Transverse colon (tissue), 4 donors: Measurements from ENCODE around the gene RSPH9. TPM values are rescaled to one million over a fixed set of nuclear protein-coding genes. Genes with fewer than 3 reads are reported as not detected.

Source experiments
- DNase-seq: peaks from one replicate; pipeline ENCODE4 v3.0.0-alpha.2; 2019
- H3K27ac ChIP-seq, 4 donors: fragments of 200-600 bp; sonication (generic); 2 replicates each; pipeline ENCODE4 v1.5.1; 2016 to 2018; ENCODE audit warnings: inconsistent platforms in 4 of 4
- H3K27me3 ChIP-seq: fragments of 200-600 bp; sonication (generic); 2 replicates; pipeline ENCODE4 v1.5.1; 2017; ENCODE audit warnings: inconsistent platforms
- H3K36me3 ChIP-seq, 4 donors: fragments of 200-600 bp; sonication (generic); 2 replicates each; pipeline ENCODE4 v1.5.1; 2017 to 2019; ENCODE audit warnings: inconsistent platforms in 4 of 4
- H3K4me1 ChIP-seq, 4 donors: fragments of 200-600 bp; sonication (generic); 2 replicates each; pipeline ENCODE4 v1.5.1; 2017 to 2020; ENCODE audit warnings: inconsistent platforms in 4 of 4
- H3K4me3 ChIP-seq, 4 donors: fragments of 200-600 bp; sonication (generic); 1 replicate in 1 of 4; 2 replicates in 3 of 4; pipeline versions ENCODE4 v1.5.1 to v1.6.1; 2017 to 2019; ENCODE audit warnings: inconsistent platforms in 4 of 4
- H3K9me3 ChIP-seq, 2 donors: fragments of 200-600 bp; sonication (generic); 2 replicates each; pipeline ENCODE4 v1.5.1; 2017 to 2019; ENCODE audit warnings: inconsistent platforms in 2 of 2
- CTCF ChIP-seq, 5 experiments: fragments of 200-600 bp in 3 of 5; fragments of 450-650 bp in 2 of 5; sonication (generic) in 3 of 5; IDR thresholded peaks; 1 replicate in 2 of 5; 2 replicates in 3 of 5; pipeline ENCODE4 v1.5.1; 2016 to 2017; ENCODE audit warnings: antibody characterized with exemption in 5 of 5, inconsistent platforms in 3 of 5, mild to moderate bottlenecking in 2 of 5, moderate library complexity in 1 of 5
- EP300 ChIP-seq: sonication (generic); formaldehyde crosslinking; IDR thresholded peaks from one replicate; pipeline ENCODE4 v1.6.1; 2017; ENCODE audit warnings: antibody characterized with exemption, low read depth
- POLR2A ChIP-seq: fragments of 450-650 bp; IDR thresholded peaks from one replicate; pipeline ENCODE4 v1.6.1; 2016; ENCODE audit warnings: antibody characterized with exemption, mild to moderate bottlenecking, moderate library complexity
- POLR2AphosphoS5 ChIP-seq, 3 donors: sonication (generic); formaldehyde crosslinking; IDR thresholded peaks; one replicate each; pipeline ENCODE4 v1.6.1; 2016; ENCODE audit warnings: antibody characterized with exemption in 3 of 3
- WGBS, 2 donors: methylation state at CpG; one replicate each; pipeline ENCODE4 v1.1.5; 2018; ENCODE audit warnings: low coverage in 1 of 2; 5-methylcytosine and 5-hydroxymethylcytosine counted together
- in situ Hi-C, 4 donors: fragments of 200-750 bp; cut with MboI; loops; one replicate each; pipeline versions ENCODE4 v1.15.0 to v1.15.1; 2017; ENCODE audit warnings: low sequenced_read_pairs in 3 of 4, low pct_ligation_motif_present in 1 of 4, low pct_unique_long_range_greater_than_20kb in 1 of 4
- intact Hi-C: fragments of 100-400 bp; cut with DNase I; formaldehyde crosslinking; loops from one replicate; pipeline ENCODE4 v1.15.1; 2023; ENCODE audit warnings: low total_unique reads
- total RNA-seq, 4 donors: library from RNA; depleted of rRNA; stranded (reverse); fragments of >200 nt; gene quantifications; one replicate each; pipeline ENCODE4 v1.1.0, GENCODE V29; 2016

Gene RSPH9
- total RNA-seq, 4 donors from 2014 or later: not detected

DNA sequence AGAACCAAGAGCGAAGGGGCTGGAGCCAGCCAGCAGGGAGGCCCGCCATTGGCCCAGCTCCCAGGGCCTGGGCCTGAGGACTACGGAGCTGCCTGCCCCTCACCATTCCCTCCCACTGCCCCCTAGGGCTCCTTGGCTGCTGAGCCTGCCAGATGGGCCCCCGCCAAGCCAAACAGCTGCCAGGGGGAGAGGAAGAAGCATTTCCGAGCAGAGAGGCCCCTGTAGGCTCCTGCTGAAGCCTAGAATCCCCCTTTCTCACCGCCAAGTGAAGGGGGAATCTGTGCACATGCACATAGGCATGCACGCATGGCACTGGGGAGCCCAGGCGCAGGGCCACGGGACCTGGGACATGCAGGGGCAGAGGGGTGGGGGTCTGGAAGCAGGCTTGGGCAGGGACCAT lies 71.3 kb downstream of the RSPH9 start:
- Histone ChIP-seq H3K36me3 (no peaks in the 10 kb centered on the region), H3K4me1 (peaks cover 0 to 6% (median 2%) of the 10 kb centered on the region in 4 donors), H3K27me3 (no peaks in the 10 kb centered on the region), H3K9me3 (no peaks in the 10 kb centered on the region), H3K4me3 (no peak overlapping the region), H3K27ac (peak overlapping the region in 2 of 4 donors; percentile 2 to 69)
- intact Hi-C loops: no loop called here
- no peak for DNase-seq
- in situ Hi-C loops: no loop called here
- TF ChIP-seq POLR2AphosphoS5 (IDR thresholded peaks at IDR 0.05): no peak
- no peak for TF ChIP-seq EP300
- TF ChIP-seq POLR2A: no peak
- TF ChIP-seq CTCF (IDR thresholded peaks at IDR 0.05): no peak
- 72% methylated on average over 8 of the region's 9 CpGs; no CpG with 5 or more reads in 1 of the 2 donors for WGBS, 2 donors

DNA sequence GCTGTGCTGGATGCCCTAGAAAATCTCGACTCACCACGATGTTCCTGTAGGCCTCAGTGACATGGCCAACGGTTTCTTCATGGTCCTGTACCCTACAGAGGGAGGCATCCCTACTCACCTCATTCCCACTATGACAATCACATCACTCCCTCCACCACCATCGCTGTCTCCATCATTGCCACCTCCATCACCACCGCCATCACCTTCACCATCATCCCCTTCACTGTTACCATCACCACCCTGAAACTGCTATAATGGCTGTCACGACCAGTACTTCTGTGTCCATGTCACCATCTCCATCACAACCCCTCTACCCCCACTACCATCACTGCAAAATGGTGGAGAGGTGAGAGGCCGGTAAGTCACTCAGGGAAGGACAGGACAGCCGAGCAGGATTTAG lies 72.6 kb downstream of the RSPH9 start:
- H3K4me3 ChIP-seq: no peak overlapping the region
- peaks cover 0 to 6% (median 2%) of the 10 kb centered on the region in 4 donors for H3K4me1 ChIP-seq
- no peak overlapping the region for H3K27ac ChIP-seq
- 92 to 100% methylated on average over 6 to 8 of the region's 8 CpGs for WGBS, 2 donors
- H3K36me3 ChIP-seq: no peaks in the 10 kb centered on the region
- H3K27me3 ChIP-seq: no peaks in the 10 kb centered on the region
- DNase-seq: no peak
- in situ Hi-C loops (no loop called here), intact Hi-C loops (no loop called here)
- TF ChIP-seq CTCF (IDR thresholded peaks at IDR 0.05) (no peak), POLR2AphosphoS5 (IDR thresholded peaks at IDR 0.05) (no peak), EP300 (no peak), POLR2A (no peak)
- H3K9me3 ChIP-seq: no peaks in the 10 kb centered on the region

- no peak overlapping the region for H3K27ac ChIP-seq
- no peak for TF ChIP-seq POLR2A
- TF ChIP-seq EP300: no peak
- TF ChIP-seq CTCF (IDR thresholded peaks at IDR 0.05): no peak
- TF ChIP-seq POLR2AphosphoS5 (IDR thresholded peaks at IDR 0.05): no peak
- no peaks in the 10 kb centered on the region for H3K9me3 ChIP-seq
- in situ Hi-C loops (no loop called here), intact Hi-C loops (no loop called here)
- H3K4me3 ChIP-seq: no peak overlapping the region
- DNase-seq: no peak
- 85% methylated on average over 8 of the region's 12 CpGs; no CpG with 5 or more reads in 1 of the 2 donors for WGBS, 2 donors
- H3K27me3 ChIP-seq: no peaks in the 10 kb centered on the region
- H3K4me1 ChIP-seq: peaks cover 0 to 6% (median 2%) of the 10 kb centered on the region in 4 donors
- H3K36me3 ChIP-seq: no peaks in the 10 kb centered on the region
These were observed 73.0 kb downstream of the RSPH9 start for GRCh38 chr6:43717822-43718221.

DNA sequence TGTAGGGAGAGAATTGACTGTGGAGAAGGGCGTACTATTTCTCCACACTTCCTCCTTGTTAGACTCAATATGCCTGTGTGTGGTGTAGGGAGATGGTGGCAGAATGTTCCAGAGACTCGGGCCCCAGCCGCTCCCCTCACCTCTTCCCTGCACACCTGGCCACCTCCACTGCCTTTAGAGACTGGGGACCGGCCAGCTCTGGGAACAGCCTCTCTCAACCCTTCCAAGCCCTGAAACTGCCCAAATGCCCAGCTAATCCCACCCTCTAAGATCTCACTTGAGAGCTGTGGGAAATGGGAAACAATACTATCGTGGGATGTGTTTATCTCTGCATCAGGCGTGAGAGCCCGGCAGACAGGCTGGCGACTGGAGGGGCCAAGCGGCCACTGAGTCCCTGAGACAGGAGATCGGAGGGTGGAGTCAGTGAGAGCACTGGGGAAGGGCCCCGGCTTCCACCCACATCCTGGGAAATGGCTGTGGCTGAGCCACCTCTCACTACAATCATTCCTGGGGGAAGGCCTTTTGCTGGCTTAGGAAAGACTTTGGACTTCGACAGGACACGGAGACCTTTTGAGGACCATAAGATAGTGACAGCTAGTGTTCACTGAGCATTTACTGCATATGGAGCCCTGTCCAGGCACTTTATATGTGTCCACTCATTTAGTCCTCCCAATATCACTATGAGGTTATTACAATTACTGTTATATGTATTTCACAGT lies 73.7 kb downstream of the RSPH9 start:
- 85% methylated on average over 13 of the region's 13 CpGs; no CpG with 5 or more reads in 1 of the 2 donors for WGBS, 2 donors

More for the DNA sequence above, 73.7 kb downstream of the RSPH9 start:
- TF ChIP-seq EP300: no peak
- no peak for TF ChIP-seq POLR2AphosphoS5 (IDR thresholded peaks at IDR 0.05)
- TF ChIP-seq CTCF (IDR thresholded peaks at IDR 0.05): no peak
- no peak for TF ChIP-seq POLR2A
- Histone ChIP-seq H3K27me3 (no peaks in the 10 kb centered on the region), H3K36me3 (no peaks in the 10 kb centered on the region), H3K9me3 (no peaks in the 10 kb centered on the region), H3K4me1 (peaks cover 0 to 6% (median 2%) of the 10 kb centered on the region in 4 donors), H3K27ac (no peak overlapping the region), H3K4me3 (no peak overlapping the region)
- no peak for DNase-seq
- intact Hi-C loops (no loop called here), in situ Hi-C loops (no loop called here)
